Uterus (tissue), 2 donors: ENCODE data around the gene TNNI3K.

Experiments used
- POLR2A ChIP-seq, 2 donors: fragments of 450-650 bp; IDR thresholded peaks; one replicate each; pipeline ENCODE4 v1.6.1; 2016; ENCODE audit warnings: antibody characterized with exemption in 2 of 2, mild to moderate bottlenecking in 1 of 2, moderate library complexity in 1 of 2
- TF ChIP-seq, protein P1 (sequence below), 4 experiments: fragments of 200-600 bp in 2 of 4; fragments of 450-650 bp in 2 of 4; sonication (generic) in 2 of 4; IDR thresholded peaks; one replicate each; pipeline ENCODE4 v1.5.1; 2016 to 2019; ENCODE audit warnings: antibody characterized with exemption in 4 of 4, mild to moderate bottlenecking in 2 of 4, moderate library complexity in 1 of 4

DNA sequence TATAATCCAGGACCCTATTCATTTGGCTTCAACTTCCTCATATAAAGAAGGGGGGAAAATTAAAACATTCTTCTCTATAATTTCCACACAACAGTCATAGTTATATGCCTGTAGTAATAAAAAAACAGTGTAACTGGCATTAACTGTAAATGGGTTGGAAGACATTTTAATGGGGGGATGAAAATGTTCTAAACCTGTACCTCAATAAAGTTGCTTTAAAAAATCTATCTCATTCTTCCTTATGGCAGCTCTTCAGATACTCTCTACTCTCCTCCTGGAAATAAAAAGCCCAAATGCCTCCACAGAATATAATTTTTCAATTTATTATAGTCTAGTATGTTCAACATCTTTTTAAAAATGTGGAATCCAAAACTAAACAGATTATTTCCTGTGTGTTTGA, 39.8 kb upstream of the TNNI3K start:
- TF ChIP-seq, protein P1, sequence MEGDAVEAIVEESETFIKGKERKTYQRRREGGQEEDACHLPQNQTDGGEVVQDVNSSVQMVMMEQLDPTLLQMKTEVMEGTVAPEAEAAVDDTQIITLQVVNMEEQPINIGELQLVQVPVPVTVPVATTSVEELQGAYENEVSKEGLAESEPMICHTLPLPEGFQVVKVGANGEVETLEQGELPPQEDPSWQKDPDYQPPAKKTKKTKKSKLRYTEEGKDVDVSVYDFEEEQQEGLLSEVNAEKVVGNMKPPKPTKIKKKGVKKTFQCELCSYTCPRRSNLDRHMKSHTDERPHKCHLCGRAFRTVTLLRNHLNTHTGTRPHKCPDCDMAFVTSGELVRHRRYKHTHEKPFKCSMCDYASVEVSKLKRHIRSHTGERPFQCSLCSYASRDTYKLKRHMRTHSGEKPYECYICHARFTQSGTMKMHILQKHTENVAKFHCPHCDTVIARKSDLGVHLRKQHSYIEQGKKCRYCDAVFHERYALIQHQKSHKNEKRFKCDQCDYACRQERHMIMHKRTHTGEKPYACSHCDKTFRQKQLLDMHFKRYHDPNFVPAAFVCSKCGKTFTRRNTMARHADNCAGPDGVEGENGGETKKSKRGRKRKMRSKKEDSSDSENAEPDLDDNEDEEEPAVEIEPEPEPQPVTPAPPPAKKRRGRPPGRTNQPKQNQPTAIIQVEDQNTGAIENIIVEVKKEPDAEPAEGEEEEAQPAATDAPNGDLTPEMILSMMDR (IDR thresholded peaks at IDR 0.05): no peak
- no peak for TF ChIP-seq POLR2A (IDR thresholded peaks at IDR 0.05)
